ENCODE results near the gene RAET1L. TPM values are rescaled to one million over a fixed set of nuclear protein-coding genes. Genes with fewer than 3 reads are reported as not detected.

The RAET1L gene
- total and polyA plus RNA-seq, 2 experiments from 2014 or later = not detected

GRCh38 chr6:150043501-150044412 lies 18.4 kb upstream of the RAET1L start:
- no peaks in the 10 kb centered on the region for H3K36me3 ChIP-seq
- H3K9me3 ChIP-seq (ENCODE audit: low read depth) = no peaks in the 10 kb centered on the region
- DNase-seq (ENCODE audit: low read depth in 1 of 2, low spot score in 1 of 2) = no peak
- no peak overlapping the region for H3K27ac ChIP-seq
- H3K4me1 ChIP-seq (ENCODE audit: low read depth) = no peaks in the 10 kb centered on the region
- TF ChIP-seq CTCF (IDR thresholded peaks at IDR 0.05; ENCODE audit: low read depth, low read length) = no peak
- no peak overlapping the region for H3K4me3 ChIP-seq
- H3K27me3 ChIP-seq = peaks cover 94% of the 10 kb centered on the region

GRCh38 chr6:150043096-150043495 lies 17.8 kb upstream of the RAET1L start:
- Histone ChIP-seq H3K36me3 (no peaks in the 10 kb centered on the region), H3K27me3 (peaks cover 97% of the 10 kb centered on the region)

GRCh38 chr6:150038202-150039062 lies 13.1 kb upstream of the RAET1L start:
- no peaks in the 10 kb centered on the region for H3K36me3 ChIP-seq
- H3K4me3 ChIP-seq = no peak overlapping the region
- H3K27ac ChIP-seq = no peak overlapping the region
- H3K4me1 ChIP-seq (ENCODE audit: low read depth) = peaks cover 5% of the 10 kb centered on the region
- no peak for TF ChIP-seq CTCF (IDR thresholded peaks at IDR 0.05; ENCODE audit: low read depth, low read length)
- DNase-seq (ENCODE audit: low read depth in 1 of 2, low spot score in 1 of 2) = peak in 1 of 2 donors; percentile 20
- peaks cover 100% of the 10 kb centered on the region for H3K27me3 ChIP-seq
- no peaks in the 10 kb centered on the region for H3K9me3 ChIP-seq (ENCODE audit: low read depth)

More at GRCh38 chr6:150043096-150043495, 17.8 kb upstream of the RAET1L start:
- Histone ChIP-seq H3K4me1 (ENCODE audit: low read depth) (no peaks in the 10 kb centered on the region), H3K27ac (no peak overlapping the region), H3K4me3 (no peak overlapping the region), H3K9me3 (ENCODE audit: low read depth) (no peaks in the 10 kb centered on the region)
- no peak for DNase-seq (ENCODE audit: low read depth in 1 of 2, low spot score in 1 of 2)
- TF ChIP-seq CTCF (IDR thresholded peaks at IDR 0.05; ENCODE audit: low read depth, low read length) = no peak

- no peak for TF ChIP-seq CTCF (IDR thresholded peaks at IDR 0.05; ENCODE audit: low read depth, low read length)
- Histone ChIP-seq H3K4me1 (ENCODE audit: low read depth) (peaks cover 5% of the 10 kb centered on the region), H3K4me3 (no peak overlapping the region), H3K36me3 (no peaks in the 10 kb centered on the region), H3K27me3 (peaks cover 100% of the 10 kb centered on the region), H3K27ac (no peak overlapping the region), H3K9me3 (ENCODE audit: low read depth) (no peaks in the 10 kb centered on the region)
- peak in 1 of 2 donors; percentile 1 for DNase-seq (ENCODE audit: low read depth in 1 of 2, low spot score in 1 of 2)
Measured at GRCh38 chr6:150037526-150038201, 12.3 kb upstream of the RAET1L start.

GRCh38 chr6:150036081-150036480 lies 10.7 kb upstream of the RAET1L start:
- no peak overlapping the region for H3K27ac ChIP-seq
- peaks cover 5% of the 10 kb centered on the region for H3K4me1 ChIP-seq (ENCODE audit: low read depth)
- no peaks in the 10 kb centered on the region for H3K36me3 ChIP-seq
- no peak for DNase-seq (ENCODE audit: low read depth in 1 of 2, low spot score in 1 of 2)
- H3K9me3 ChIP-seq (ENCODE audit: low read depth) = no peaks in the 10 kb centered on the region
- no peak for TF ChIP-seq CTCF (IDR thresholded peaks at IDR 0.05; ENCODE audit: low read depth, low read length)
- peaks cover 100% of the 10 kb centered on the region for H3K27me3 ChIP-seq
- H3K4me3 ChIP-seq = no peak overlapping the region
